HepG2 (cell line): Measurements from ENCODE around the gene PLCB4. TPM values are rescaled to one million over a fixed set of nuclear protein-coding genes. Genes with fewer than 3 reads are reported as not detected.

Experiments
- ATAC-seq: fragments of 200-7000 bp; cut with Tn5 transposase; 3 replicates; pipeline ENCODE4 v1.9.1; 2020; ENCODE audit warnings: mild to moderate bottlenecking, moderate library complexity
- BruUV-seq: library from RNA; stranded (reverse); fragments of 400-500 nt; replicated peaks from 2 replicates; lab custom pipeline; 2021; lab: Mats Ljungman, UMichigan
- CTCF ChIA-PET: fragments of 300-600 bp; formaldehyde crosslinking; extraction: SDS; loops from one replicate; lab custom pipeline; 2021; ENCODE audit warnings: low total read pairs, inconsistent platforms, low intra/inter-chr PET ratio; lab: Yijun Ruan, JAX
- POLR2A ChIA-PET: fragments of 350-600 bp; sonication (Branson Sonifier 250); formaldehyde crosslinking; loops from one replicate; lab custom pipeline; 2020; ENCODE audit warnings: antibody characterized with exemption, inconsistent platforms; lab: Yijun Ruan, JAX
- DNase-seq: peaks from one replicate; pipeline ENCODE4 v3.0.0-alpha.2; 2015; ENCODE audit warnings: low spot score
- FAIRE-seq: peaks from 3 replicates; lab custom pipeline; 2011; peaks lifted over from hg19 to GRCh38; lab: Jason Lieb, UNC
- H2AFZ ChIP-seq: one replicate; pipeline ENCODE4 v1.6.1; 2011; ENCODE audit warnings: low read length, inconsistent platforms
- H3K27ac ChIP-seq: fragments of 300-600 bp; 3 replicates; pipeline ENCODE4 v1.8.0; 2011; ENCODE audit warnings: mixed run types, mild to moderate bottlenecking, mixed read lengths, low read length, inconsistent platforms; ENCODE audit not compliant: insufficient read depth; ENCODE audit errors: extremely low read length
- H3K27me3 ChIP-seq, 2 experiments: fragments of 200-600 bp in 1 of 2; 2 replicates in 1 of 2; 3 replicates in 1 of 2; pipeline versions ENCODE4 v1.6.0 to v1.8.0; 2011; ENCODE audit warnings: low read length in 2 of 2, mild to moderate bottlenecking in 2 of 2, moderate library complexity in 2 of 2, inconsistent platforms in 1 of 2; ENCODE audit not compliant: insufficient read depth in 2 of 2, control insufficient read depth in 1 of 2
- H3K36me3 ChIP-seq, 2 experiments: fragments of 200-600 bp in 1 of 2; replicated peaks in 1 of 2; 2 replicates in 1 of 2; 3 replicates in 1 of 2; pipeline versions ENCODE4 v1.5.1 to v1.8.0; 2011; ENCODE audit warnings: low read length in 2 of 2, inconsistent platforms in 1 of 2; ENCODE audit not compliant: insufficient read depth in 2 of 2, control insufficient read depth in 1 of 2
- H3K4me1 ChIP-seq: 2 replicates; pipeline ENCODE4 v1.5.1; 2012; ENCODE audit warnings: low read length, inconsistent platforms; ENCODE audit not compliant: insufficient read depth
- H3K4me2 ChIP-seq: 2 replicates; pipeline ENCODE4 v1.6.0; 2011; ENCODE audit warnings: low read depth, low read length, inconsistent platforms
- H3K4me3 ChIP-seq, 3 experiments: fragments of 200-600 bp in 1 of 3; sonication (generic), shearing (Covaris generic) in 1 of 3; replicated peaks in 1 of 3; 2 replicates each; pipeline ENCODE4 v1.5.1; 2011 to 2016; ENCODE audit warnings: low read length in 3 of 3, inconsistent platforms in 2 of 3, low read depth in 2 of 3, mild to moderate bottlenecking in 2 of 3, control low read depth in 1 of 3, mixed read lengths in 1 of 3; ENCODE audit not compliant: insufficient read depth in 1 of 3
- H3K79me2 ChIP-seq: one replicate; pipeline ENCODE4 v1.6.1; 2011; ENCODE audit warnings: low read length, inconsistent platforms; ENCODE audit not compliant: insufficient read depth
- H3K9ac ChIP-seq: 2 replicates; pipeline ENCODE4 v1.6.0; 2011; ENCODE audit warnings: mild to moderate bottlenecking, low read depth, low read length, inconsistent platforms; ENCODE audit not compliant: insufficient read depth
- H3K9me3 ChIP-seq: 2 replicates; pipeline ENCODE4 v1.5.1; 2012; ENCODE audit warnings: mild to moderate bottlenecking, low read length
- H4K20me1 ChIP-seq: 2 replicates; pipeline ENCODE4 v1.6.0; 2011; ENCODE audit warnings: inconsistent platforms, mild to moderate bottlenecking, low read length, moderate library complexity; ENCODE audit not compliant: insufficient read depth
- JUND ChIP-seq: sonication (generic); formaldehyde crosslinking; IDR thresholded peaks from 2 replicates; pipeline ENCODE4 v1.8.0; 2022; ENCODE audit warnings: mild to moderate bottlenecking, missing genetic modification reagents
- MTF2 ChIP-seq: sonication (generic); formaldehyde crosslinking; IDR thresholded peaks from 2 replicates; pipeline ENCODE4 v1.5.0; 2020; ENCODE audit warnings: missing genetic modification reagents, borderline replicate concordance
- REPIN1 ChIP-seq: sonication (generic); formaldehyde crosslinking; IDR thresholded peaks from 2 replicates; pipeline ENCODE4 v1.8.0; 2022; ENCODE audit warnings: missing genetic modification reagents, low read depth, mild to moderate bottlenecking, borderline replicate concordance
- RORA ChIP-seq: sonication (generic); formaldehyde crosslinking; IDR thresholded peaks from 2 replicates; pipeline ENCODE4 v1.5.0; 2020; ENCODE audit warnings: mild to moderate bottlenecking, missing genetic modification reagents, moderate library complexity
- ZBTB49 ChIP-seq: sonication (generic); formaldehyde crosslinking; IDR thresholded peaks from 2 replicates; pipeline ENCODE4 v1.4.0; 2020; ENCODE audit warnings: missing genetic modification reagents, borderline replicate concordance
- ZMYM4 ChIP-seq: sonication (generic); formaldehyde crosslinking; IDR thresholded peaks from 2 replicates; pipeline ENCODE4 v1.8.1; 2023; ENCODE audit warnings: mild to moderate bottlenecking, missing genetic modification reagents
- ZNF256 ChIP-seq: sonication (generic); formaldehyde crosslinking; conservative IDR thresholded peaks from 2 replicates; pipeline ENCODE4 v1.4.0; 2020; ENCODE audit warnings: missing genetic modification reagents
- ZNF350 ChIP-seq: sonication (generic); formaldehyde crosslinking; IDR thresholded peaks from 2 replicates; pipeline ENCODE4 v1.4.0; 2020; ENCODE audit warnings: mild to moderate bottlenecking, low read depth, missing genetic modification reagents, borderline replicate concordance
- ZNF567 ChIP-seq: sonication (generic); formaldehyde crosslinking; IDR thresholded peaks from 2 replicates; pipeline ENCODE4 v1.8.1; 2023; ENCODE audit warnings: mild to moderate bottlenecking, missing genetic modification reagents, borderline replicate concordance
- ZNF749 ChIP-seq: sonication (generic); formaldehyde crosslinking; IDR thresholded peaks from 2 replicates; pipeline ENCODE4 v1.8.0; 2022; ENCODE audit warnings: mild to moderate bottlenecking, missing genetic modification reagents, moderate library complexity, borderline replicate concordance
- ZSCAN29 ChIP-seq: sonication (generic); formaldehyde crosslinking; conservative IDR thresholded peaks from 2 replicates; pipeline ENCODE4 v1.4.0; 2020; ENCODE audit warnings: mild to moderate bottlenecking, missing genetic modification reagents
- ZXDC ChIP-seq: sonication (generic); formaldehyde crosslinking; IDR thresholded peaks from 2 replicates; pipeline ENCODE4 v1.5.0; 2020; ENCODE audit warnings: mild to moderate bottlenecking, missing genetic modification reagents
- WGBS: methylation state at CpG from one replicate; pipeline ENCODE4 v1.1.6; 2017; ENCODE audit warnings: low lambda C conversion rate; 5-methylcytosine and 5-hydroxymethylcytosine counted together
- in situ Hi-C: cut with HindIII; loops from 2 replicates; pipeline ENCODE4 v1.10.0; 2017; ENCODE audit warnings: low pct_unique_long_range_greater_than_20kb; ENCODE audit not compliant: extremely low pct_ligation_motif_present
- intact Hi-C: fragments of 100-400 bp; cut with micrococcal nuclease; formaldehyde crosslinking; loops from one replicate; pipeline ENCODE4 v1.10.0; 2022; ENCODE audit not compliant: unreplicated experiment
- polyA plus RNA-seq, 8 experiments: library from polyadenylated mRNA; depleted of rRNA in 3 of 8; stranded (reverse) in 7 of 8; unstranded in 1 of 8; fragments of >200 nt; fragmentation: Illumina TruSeq in 4 of 8; extraction: Trizol in 4 of 8; gene quantifications; 2 replicates each; pipeline versions ENCODE4 v1.2.1 to v1.2.3, GENCODE V29; 2011 to 2016; ENCODE audit warnings: low read depth in 4 of 8, missing spikeins in 1 of 8, mixed read lengths in 1 of 8; ENCODE audit not compliant: insufficient read depth in 1 of 8
- total RNA-seq, 5 experiments: library from RNA; depleted of rRNA; stranded (reverse); fragments of >200 nt; fragmentation: Illumina TruSeq; extraction: Trizol; gene quantifications; 2 replicates each; pipeline ENCODE4 v1.2.3, GENCODE V29; 2016; ENCODE audit warnings: low read depth in 1 of 5
- TF ChIP-seq, protein P1 (sequence below): sonication (generic); formaldehyde crosslinking; IDR thresholded peaks from 2 replicates; pipeline ENCODE4 v1.8.0; 2022; ENCODE audit warnings: mild to moderate bottlenecking, missing genetic modification reagents, moderate library complexity

The PLCB4 gene
- total and polyA plus RNA-seq, 2 of the 13 experiments (the other 11 are each of a cell fraction or from before 2014, with no cell fraction given) = 0.01 TPM; not detected in 1

GRCh38 chr20:9160331-9160730, 91.4 kb downstream of the PLCB4 start:
- Histone ChIP-seq H3K9me3 (no peaks in the 10 kb centered on the region), H4K20me1 (no peaks in the 10 kb centered on the region), H3K36me3 (no peaks in the 10 kb centered on the region), H3K9ac (no peak overlapping the region), H3K4me2 (no peak overlapping the region), H2AFZ (no peak overlapping the region), H3K4me1 (no peaks in the 10 kb centered on the region), H3K4me3 (no peak overlapping the region), H3K27me3 (no peaks in the 10 kb centered on the region; a peak in 3 of 5 replicates), H3K79me2 (no peaks in the 10 kb centered on the region), H3K27ac (no peak overlapping the region)
- intact Hi-C loops (no loop called here), in situ Hi-C loops (no loop called here)
- ChIA-PET POLR2A (no interaction called here), CTCF (no interaction called here)
- FAIRE-seq = no peak
- no peak for TF ChIP-seq JUND (CRISPR knock-in tag)
- TF ChIP-seq ZNF350 (CRISPR knock-in tag) = no peak
- no peak for TF ChIP-seq ZNF256 (CRISPR knock-in tag)
- TF ChIP-seq, protein P1, sequence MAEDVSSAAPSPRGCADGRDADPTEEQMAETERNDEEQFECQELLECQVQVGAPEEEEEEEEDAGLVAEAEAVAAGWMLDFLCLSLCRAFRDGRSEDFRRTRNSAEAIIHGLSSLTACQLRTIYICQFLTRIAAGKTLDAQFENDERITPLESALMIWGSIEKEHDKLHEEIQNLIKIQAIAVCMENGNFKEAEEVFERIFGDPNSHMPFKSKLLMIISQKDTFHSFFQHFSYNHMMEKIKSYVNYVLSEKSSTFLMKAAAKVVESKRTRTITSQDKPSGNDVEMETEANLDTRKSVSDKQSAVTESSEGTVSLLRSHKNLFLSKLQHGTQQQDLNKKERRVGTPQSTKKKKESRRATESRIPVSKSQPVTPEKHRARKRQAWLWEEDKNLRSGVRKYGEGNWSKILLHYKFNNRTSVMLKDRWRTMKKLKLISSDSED = no peak
- no peak for TF ChIP-seq ZNF567 (CRISPR knock-in tag)
- TF ChIP-seq ZMYM4 (CRISPR knock-in tag) = no peak
- BruUV-seq = no TSS peak
- no peak for DNase-seq
- no peak for ATAC-seq
- 4% methylated on average over 6 of the region's 6 CpGs for WGBS

GRCh38 chr20:9160757-9161156, 91.9 kb downstream of the PLCB4 start:
- POLR2A ChIA-PET = no interaction called here
- no peak for FAIRE-seq
- DNase-seq = no peak
- no peaks in the 10 kb centered on the region for H3K9me3 ChIP-seq
- ATAC-seq = no peak
- BruUV-seq = no TSS peak
- no peak overlapping the region for H3K4me3 ChIP-seq
- H3K27ac ChIP-seq = no peak overlapping the region
- H3K4me1 ChIP-seq = no peaks in the 10 kb centered on the region
- H3K27me3 ChIP-seq = no peaks in the 10 kb centered on the region; a peak in 3 of 5 replicates
- no peaks in the 10 kb centered on the region for H3K36me3 ChIP-seq
- H3K79me2 ChIP-seq = no peaks in the 10 kb centered on the region
- no peak overlapping the region for H3K9ac ChIP-seq
- no peak overlapping the region for H3K4me2 ChIP-seq
- WGBS = 0% methylated on average over 2 of the region's 2 CpGs
- in situ Hi-C loops (no loop called here), intact Hi-C loops (no loop called here)
- no peak overlapping the region for H2AFZ ChIP-seq
- H4K20me1 ChIP-seq = no peaks in the 10 kb centered on the region
- CTCF ChIA-PET = no interaction called here
- TF ChIP-seq ZBTB49 (CRISPR knock-in tag) (no peak), ZXDC (CRISPR knock-in tag) (no peak), RORA (CRISPR knock-in tag) (no peak), ZSCAN29 (CRISPR knock-in tag) (no peak), REPIN1 (no peak), ZNF749 (no peak), MTF2 (CRISPR knock-in tag) (no peak)
